Vagina (tissue), 2 donors: ENCODE results near the gene CCDC122. TPM values are rescaled to one million over a fixed set of nuclear protein-coding genes. Genes with fewer than 3 reads are reported as not detected.

Experiments
- DNase-seq, 2 donors: peaks; one replicate each; pipeline ENCODE4 v3.0.0-alpha.2; 2017; ENCODE audit errors: extremely low spot score in 2 of 2
- H3K27ac ChIP-seq: fragments of 200-600 bp; sonication (generic); one replicate; pipeline ENCODE4 v1.5.1; 2019
- H3K27me3 ChIP-seq: fragments of 200-600 bp; sonication (generic); one replicate; pipeline ENCODE4 v1.5.1; 2019
- H3K36me3 ChIP-seq, 2 donors: fragments of 200-600 bp; sonication (generic); one replicate each; pipeline ENCODE4 v1.5.1; 2017 to 2019
- H3K4me1 ChIP-seq: fragments of 200-600 bp; sonication (generic); one replicate; pipeline ENCODE4 v1.5.1; 2019
- H3K4me3 ChIP-seq, 2 donors: fragments of 200-600 bp; sonication (generic); 1 replicate in 1 of 2; 2 replicates in 1 of 2; pipeline ENCODE4 v1.5.1; 2016 to 2019
- H3K9me3 ChIP-seq: fragments of 200-600 bp; sonication (generic); one replicate; pipeline ENCODE4 v1.5.1; 2019
- POLR2A ChIP-seq, 2 donors: fragments of 450-650 bp; IDR thresholded peaks; one replicate each; pipeline ENCODE4 v1.6.1; 2017; ENCODE audit warnings: antibody characterized with exemption in 2 of 2, mild to moderate bottlenecking in 2 of 2, moderate library complexity in 2 of 2
- POLR2AphosphoS5 ChIP-seq, 2 donors: sonication (generic); formaldehyde crosslinking; IDR thresholded peaks; one replicate each; pipeline ENCODE4 v1.9.0; 2017; ENCODE audit warnings: antibody characterized with exemption in 2 of 2, mild to moderate bottlenecking in 2 of 2, low read depth in 1 of 2; ENCODE audit not compliant: insufficient read depth in 1 of 2
- intact Hi-C: fragments of 100-400 bp; cut with DNase I; formaldehyde crosslinking; loops from one replicate; pipeline ENCODE4 v1.15.1; 2023
- total RNA-seq: library from RNA; depleted of rRNA; stranded (reverse); fragments of >200 nt; gene quantifications from one replicate; pipeline ENCODE4 v1.2.3, GENCODE V29; 2016
- TF ChIP-seq, protein P1 (sequence below), 3 experiments: fragments of 450-650 bp in 2 of 3; fragments of 200-600 bp in 1 of 3; sonication (generic) in 1 of 3; IDR thresholded peaks; one replicate each; pipeline ENCODE4 v1.5.1; 2017 to 2019; ENCODE audit warnings: antibody characterized with exemption in 3 of 3, mild to moderate bottlenecking in 2 of 3, moderate library complexity in 2 of 3

Gene CCDC122
- total RNA-seq, 1 donor from 2014 or later = 4.9 TPM

DNA sequence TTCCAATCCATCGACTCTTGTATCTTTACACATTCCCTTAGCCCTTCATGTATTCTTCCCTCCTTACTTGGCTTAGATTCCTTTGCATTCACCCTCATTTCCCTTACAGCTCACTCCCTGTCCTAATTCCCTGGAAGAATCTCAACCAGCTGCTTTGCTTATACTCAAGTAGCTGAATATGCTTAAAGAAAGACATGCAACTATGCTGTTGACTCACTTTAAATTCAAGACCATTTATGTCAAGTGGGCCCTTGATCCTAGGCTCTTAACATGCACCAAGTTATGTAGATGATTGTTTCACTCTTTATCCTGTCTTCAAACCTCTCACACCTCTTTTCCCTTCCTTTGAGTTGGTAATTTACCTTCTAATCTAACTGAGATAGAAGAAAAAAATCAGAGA, 7.4 kb downstream of the CCDC122 start:
- no peak overlapping the region for H3K4me3 ChIP-seq
- H3K9me3 ChIP-seq = no peaks in the 10 kb centered on the region
- no peak for DNase-seq
- TF ChIP-seq POLR2AphosphoS5 (IDR thresholded peaks at IDR 0.05; ENCODE audit: insufficient read depth in 1 of 2, low read depth in 1 of 2) = no peak
- TF ChIP-seq, protein P1, sequence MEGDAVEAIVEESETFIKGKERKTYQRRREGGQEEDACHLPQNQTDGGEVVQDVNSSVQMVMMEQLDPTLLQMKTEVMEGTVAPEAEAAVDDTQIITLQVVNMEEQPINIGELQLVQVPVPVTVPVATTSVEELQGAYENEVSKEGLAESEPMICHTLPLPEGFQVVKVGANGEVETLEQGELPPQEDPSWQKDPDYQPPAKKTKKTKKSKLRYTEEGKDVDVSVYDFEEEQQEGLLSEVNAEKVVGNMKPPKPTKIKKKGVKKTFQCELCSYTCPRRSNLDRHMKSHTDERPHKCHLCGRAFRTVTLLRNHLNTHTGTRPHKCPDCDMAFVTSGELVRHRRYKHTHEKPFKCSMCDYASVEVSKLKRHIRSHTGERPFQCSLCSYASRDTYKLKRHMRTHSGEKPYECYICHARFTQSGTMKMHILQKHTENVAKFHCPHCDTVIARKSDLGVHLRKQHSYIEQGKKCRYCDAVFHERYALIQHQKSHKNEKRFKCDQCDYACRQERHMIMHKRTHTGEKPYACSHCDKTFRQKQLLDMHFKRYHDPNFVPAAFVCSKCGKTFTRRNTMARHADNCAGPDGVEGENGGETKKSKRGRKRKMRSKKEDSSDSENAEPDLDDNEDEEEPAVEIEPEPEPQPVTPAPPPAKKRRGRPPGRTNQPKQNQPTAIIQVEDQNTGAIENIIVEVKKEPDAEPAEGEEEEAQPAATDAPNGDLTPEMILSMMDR (IDR thresholded peaks at IDR 0.05) = no peak
- TF ChIP-seq POLR2A (IDR thresholded peaks at IDR 0.05) = no peak
- intact Hi-C loops = no loop called here
- no peaks in the 10 kb centered on the region for H3K4me1 ChIP-seq
- no peaks in the 10 kb centered on the region for H3K27me3 ChIP-seq
- H3K27ac ChIP-seq = no peak overlapping the region
- H3K36me3 ChIP-seq = no peaks in the 10 kb centered on the region

DNA sequence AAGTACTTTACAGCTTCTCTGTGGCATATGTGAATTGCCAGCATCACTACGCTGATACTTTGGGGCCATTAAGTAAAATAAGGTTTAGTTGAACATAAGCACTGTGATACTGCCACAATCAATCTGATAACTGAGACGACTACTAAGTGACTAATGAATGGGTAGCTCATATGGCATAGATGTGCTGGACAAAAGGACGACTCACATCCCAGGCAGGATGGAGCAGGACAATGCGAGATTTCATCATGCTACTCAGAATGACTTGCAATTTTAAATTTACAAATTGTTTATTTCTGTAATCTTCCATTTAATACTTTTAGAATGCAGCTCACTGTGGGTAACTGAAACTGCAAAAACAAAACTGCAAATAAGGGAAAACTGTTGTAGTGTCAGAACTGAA, 13.6 kb downstream of the CCDC122 start:
- no peaks in the 10 kb centered on the region for H3K4me1 ChIP-seq
- no peak for DNase-seq
- H3K36me3 ChIP-seq = no peaks in the 10 kb centered on the region
- H3K27ac ChIP-seq = no peak overlapping the region
- no peaks in the 10 kb centered on the region for H3K27me3 ChIP-seq
- intact Hi-C loops = no loop called here
- H3K4me3 ChIP-seq = no peak overlapping the region
- TF ChIP-seq POLR2A (IDR thresholded peaks at IDR 0.05) (no peak), POLR2AphosphoS5 (IDR thresholded peaks at IDR 0.05; ENCODE audit: insufficient read depth in 1 of 2, low read depth in 1 of 2) (no peak)
- TF ChIP-seq, protein P1 (IDR thresholded peaks at IDR 0.05) = no peak
- H3K9me3 ChIP-seq = no peaks in the 10 kb centered on the region

GRCh38 chr13:43864921-43865320, 14.6 kb downstream of the CCDC122 start:
- no peak overlapping the region for H3K27ac ChIP-seq
- no peaks in the 10 kb centered on the region for H3K9me3 ChIP-seq
- intact Hi-C loops = no loop called here
- no peaks in the 10 kb centered on the region for H3K4me1 ChIP-seq
- DNase-seq = no peak
- no peaks in the 10 kb centered on the region for H3K27me3 ChIP-seq
- TF ChIP-seq, protein P1 (IDR thresholded peaks at IDR 0.05) = no peak
- TF ChIP-seq POLR2A (IDR thresholded peaks at IDR 0.05) = no peak
- TF ChIP-seq POLR2AphosphoS5 (IDR thresholded peaks at IDR 0.05; ENCODE audit: insufficient read depth in 1 of 2, low read depth in 1 of 2) = no peak
- H3K36me3 ChIP-seq = no peaks in the 10 kb centered on the region
- H3K4me3 ChIP-seq = no peak overlapping the region

DNA sequence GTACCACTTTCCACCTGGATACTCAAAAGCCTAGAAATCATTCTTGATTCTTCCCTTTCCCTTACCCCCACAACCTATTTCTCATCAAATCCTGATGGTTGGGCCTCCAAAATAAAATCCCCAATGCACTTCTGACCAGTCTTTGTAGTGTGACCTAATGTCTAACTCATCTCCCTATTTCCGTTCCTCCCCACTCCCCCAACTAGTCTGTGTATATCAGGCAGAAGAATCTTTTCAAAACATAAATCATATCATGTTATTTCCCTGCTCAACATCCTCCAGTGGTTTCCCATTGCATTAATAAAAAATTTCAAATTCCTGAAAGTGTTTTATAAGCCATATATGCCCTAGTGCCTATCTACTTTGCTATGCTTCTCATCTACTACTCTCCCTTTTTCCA, 17.7 kb downstream of the CCDC122 start:
- no peaks in the 10 kb centered on the region for H3K9me3 ChIP-seq
- no peak for DNase-seq
- no peak overlapping the region for H3K4me3 ChIP-seq
- no peaks in the 10 kb centered on the region for H3K36me3 ChIP-seq
- no peaks in the 10 kb centered on the region for H3K27me3 ChIP-seq
- TF ChIP-seq, protein P1 (IDR thresholded peaks at IDR 0.05) = no peak
- TF ChIP-seq POLR2A (IDR thresholded peaks at IDR 0.05) = no peak
- TF ChIP-seq POLR2AphosphoS5 (IDR thresholded peaks at IDR 0.05; ENCODE audit: insufficient read depth in 1 of 2, low read depth in 1 of 2) = no peak
- no peak overlapping the region for H3K27ac ChIP-seq
- intact Hi-C loops = no loop called here
- no peaks in the 10 kb centered on the region for H3K4me1 ChIP-seq

GRCh38 chr13:43852923-43853404, 26.6 kb downstream of the CCDC122 start:
- Histone ChIP-seq H3K27me3 (no peaks in the 10 kb centered on the region), H3K4me1 (no peaks in the 10 kb centered on the region), H3K36me3 (peaks cover 0 to 4% of the 10 kb centered on the region in 2 donors), H3K9me3 (peaks cover 10% of the 10 kb centered on the region), H3K27ac (no peak overlapping the region), H3K4me3 (no peak overlapping the region)
- TF ChIP-seq POLR2AphosphoS5 (IDR thresholded peaks at IDR 0.05; ENCODE audit: insufficient read depth in 1 of 2, low read depth in 1 of 2) (no peak), POLR2A (IDR thresholded peaks at IDR 0.05) (no peak)
- TF ChIP-seq, protein P1 (IDR thresholded peaks at IDR 0.05) = no peak
- intact Hi-C loops = no loop called here
- DNase-seq = no peak
